ENCODE data around the gene HMCES.

DNA sequence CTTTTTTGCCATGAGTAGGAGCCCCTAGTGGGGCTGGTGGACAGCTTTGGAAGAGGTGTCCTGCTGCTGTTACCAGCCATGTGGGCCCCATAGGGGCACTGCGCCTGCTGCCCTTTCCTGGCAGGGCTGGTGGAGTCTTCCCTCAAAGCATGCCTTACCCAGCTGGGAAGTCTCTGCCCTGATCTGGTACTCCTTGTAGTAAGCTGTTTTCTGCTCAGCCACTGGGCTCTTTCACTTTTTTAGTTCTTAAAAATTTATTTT, 26.2 kb downstream of the HMCES start:
- TF ChIP-seq, protein P1, sequence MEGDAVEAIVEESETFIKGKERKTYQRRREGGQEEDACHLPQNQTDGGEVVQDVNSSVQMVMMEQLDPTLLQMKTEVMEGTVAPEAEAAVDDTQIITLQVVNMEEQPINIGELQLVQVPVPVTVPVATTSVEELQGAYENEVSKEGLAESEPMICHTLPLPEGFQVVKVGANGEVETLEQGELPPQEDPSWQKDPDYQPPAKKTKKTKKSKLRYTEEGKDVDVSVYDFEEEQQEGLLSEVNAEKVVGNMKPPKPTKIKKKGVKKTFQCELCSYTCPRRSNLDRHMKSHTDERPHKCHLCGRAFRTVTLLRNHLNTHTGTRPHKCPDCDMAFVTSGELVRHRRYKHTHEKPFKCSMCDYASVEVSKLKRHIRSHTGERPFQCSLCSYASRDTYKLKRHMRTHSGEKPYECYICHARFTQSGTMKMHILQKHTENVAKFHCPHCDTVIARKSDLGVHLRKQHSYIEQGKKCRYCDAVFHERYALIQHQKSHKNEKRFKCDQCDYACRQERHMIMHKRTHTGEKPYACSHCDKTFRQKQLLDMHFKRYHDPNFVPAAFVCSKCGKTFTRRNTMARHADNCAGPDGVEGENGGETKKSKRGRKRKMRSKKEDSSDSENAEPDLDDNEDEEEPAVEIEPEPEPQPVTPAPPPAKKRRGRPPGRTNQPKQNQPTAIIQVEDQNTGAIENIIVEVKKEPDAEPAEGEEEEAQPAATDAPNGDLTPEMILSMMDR (IDR thresholded peaks at IDR 0.05) = no peak
- TF ChIP-seq POLR2A (IDR thresholded peaks at IDR 0.05) = no peak

All from uterus (tissue), 2 donors.